DMS114 treated with DMSO at 0.1 percent for 48 hours (cell line): ENCODE results near the gene CLIC5.

ENCODE experiments used
- DNase-seq: peaks from one replicate; lab custom pipeline; 2025; ENCODE audit not compliant: unreplicated experiment; lab: John Stamatoyannopoulos, UW

The CLIC5 gene

DNA sequence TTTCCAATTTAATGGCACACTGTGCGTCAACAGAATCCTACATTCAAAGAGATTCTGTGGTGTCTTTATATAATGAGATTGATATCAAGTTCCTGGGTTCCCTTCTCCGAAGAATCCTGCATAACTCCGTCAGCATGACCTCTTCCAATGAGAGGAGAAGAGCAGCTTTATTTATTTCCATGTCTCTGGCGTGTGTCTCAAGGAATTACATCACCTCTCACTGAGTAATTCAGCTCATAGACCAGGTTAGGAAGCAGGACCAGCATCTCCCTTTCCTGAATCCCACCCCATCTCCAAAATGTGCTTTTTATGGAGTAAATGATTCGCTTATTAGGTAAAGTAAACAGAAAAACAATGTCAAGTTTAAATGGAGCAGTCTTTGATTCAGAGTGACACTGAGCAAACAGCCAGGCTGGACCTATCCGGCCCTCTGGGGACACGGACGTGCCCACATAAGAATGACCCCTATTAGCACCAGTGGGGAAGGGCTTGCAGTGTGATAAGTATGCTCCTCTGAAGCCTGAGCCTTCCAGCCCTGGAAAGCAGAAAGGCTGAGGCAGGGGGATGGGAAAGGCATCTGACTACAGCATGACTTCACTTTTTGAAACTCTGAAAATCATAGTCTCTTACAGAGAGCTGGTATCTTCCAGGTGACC lies 165.2 kb downstream of the CLIC5 start:
- no peak for DNase-seq

DNA sequence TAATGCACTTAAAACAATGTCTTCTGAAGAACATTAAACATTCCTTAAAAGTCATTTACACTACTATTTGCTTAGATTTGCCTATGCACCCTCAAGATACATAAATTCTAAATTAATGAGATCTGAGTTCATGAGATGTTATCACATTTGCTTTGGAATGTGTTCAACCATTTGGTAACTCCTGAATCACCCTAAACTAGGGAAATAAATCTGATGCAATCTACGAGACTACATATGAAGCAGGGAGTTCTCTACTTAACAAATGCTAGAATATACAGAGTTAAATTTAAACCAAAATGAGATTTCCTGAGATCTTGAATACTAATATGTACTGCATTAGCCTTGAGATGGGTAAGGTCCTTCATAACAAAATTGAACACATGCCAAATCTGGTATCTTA lies 170.1 kb downstream of the CLIC5 start:
- DNase-seq: no peak

DNA sequence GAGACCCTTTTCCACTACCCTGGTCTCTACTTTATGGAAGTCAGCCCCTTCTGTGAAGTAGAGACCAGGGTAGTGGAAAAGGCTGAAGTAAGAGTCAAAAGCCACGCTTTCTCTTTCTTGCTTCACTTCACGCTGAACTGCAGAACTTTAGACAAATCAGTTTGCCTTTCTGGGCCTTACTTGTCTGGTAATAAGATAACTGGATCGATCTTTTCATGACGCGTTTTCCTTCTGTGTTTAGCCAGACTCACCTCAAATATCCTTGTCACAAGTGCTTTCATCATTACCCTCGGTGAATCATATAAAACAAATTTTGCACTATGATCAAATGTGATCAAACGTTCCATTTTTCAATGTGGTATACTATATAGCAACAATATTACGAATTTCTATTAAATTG lies 170.7 kb downstream of the CLIC5 start:
- no peak for DNase-seq

DNA sequence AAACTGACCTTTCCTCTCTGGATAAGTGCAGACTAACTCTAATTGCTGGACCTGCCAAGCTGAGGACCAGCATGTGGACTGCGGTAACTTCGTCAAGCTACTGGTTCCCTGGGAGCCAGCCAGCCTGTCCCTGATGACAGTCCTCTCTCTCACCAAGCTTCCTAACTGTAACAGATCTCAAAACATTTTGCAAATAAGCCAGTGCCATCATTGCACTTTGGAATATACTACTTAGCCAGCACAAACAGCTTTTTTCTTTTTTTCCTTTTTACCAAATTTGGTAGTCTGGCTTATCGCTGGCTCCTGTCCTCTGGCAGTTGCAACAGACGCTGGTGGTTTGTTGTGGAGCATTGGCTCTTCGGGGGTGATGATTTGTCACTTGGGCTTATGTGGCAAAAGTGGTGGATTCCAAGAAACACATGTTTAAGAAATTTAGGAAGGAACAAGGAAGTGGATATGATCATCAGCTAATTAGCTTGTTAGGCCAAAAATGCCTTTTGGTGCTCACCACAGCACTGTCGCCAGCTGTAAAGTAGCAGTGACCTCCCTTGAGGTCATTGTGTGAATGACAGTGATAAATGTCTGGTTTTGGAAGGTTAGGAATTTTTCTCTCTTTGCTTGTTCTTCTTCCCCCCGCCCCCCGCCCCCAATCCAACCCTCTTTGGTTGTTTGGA lies 171.7 kb downstream of the CLIC5 start:
- DNase-seq: no peak

DNA sequence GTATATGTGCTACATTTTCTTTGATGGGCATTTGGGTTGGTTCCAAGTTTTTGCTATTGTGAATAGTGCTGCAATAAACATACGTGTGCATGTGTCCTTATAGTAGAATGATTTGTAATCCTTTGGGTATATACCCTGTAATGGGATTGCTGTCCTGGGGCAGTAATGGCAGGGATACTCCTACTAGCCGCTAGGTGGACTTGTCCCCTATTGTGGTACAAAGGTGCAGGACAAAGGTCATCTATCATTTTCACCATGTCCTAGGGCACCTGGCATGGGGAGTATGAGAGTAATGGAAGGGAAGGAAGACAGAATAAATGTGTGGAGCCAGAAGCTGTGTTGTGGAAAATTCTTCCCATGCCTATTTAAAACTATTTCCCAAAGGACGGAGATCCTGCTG lies 174.6 kb downstream of the CLIC5 start:
- DNase-seq: no peak

DNA sequence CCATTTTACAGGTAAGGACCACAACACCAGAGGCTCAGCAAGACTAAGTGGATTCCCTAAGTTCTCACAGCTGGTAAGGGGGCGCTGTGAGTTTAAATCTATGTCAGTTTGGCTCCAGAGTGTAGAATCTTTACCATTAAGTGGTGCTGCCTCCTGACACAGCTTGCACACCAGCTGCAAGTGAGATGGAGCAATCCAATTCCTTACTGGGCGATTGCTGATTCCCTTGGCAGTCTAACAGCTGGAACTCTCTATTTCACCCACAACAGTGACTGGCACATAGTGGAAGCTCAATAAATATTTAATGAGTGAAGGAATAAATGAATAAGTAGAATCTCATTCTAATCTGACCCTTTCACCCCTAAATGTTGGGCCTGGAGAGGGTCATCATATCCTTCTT lies 176.7 kb downstream of the CLIC5 start:
- no peak for DNase-seq

DNA sequence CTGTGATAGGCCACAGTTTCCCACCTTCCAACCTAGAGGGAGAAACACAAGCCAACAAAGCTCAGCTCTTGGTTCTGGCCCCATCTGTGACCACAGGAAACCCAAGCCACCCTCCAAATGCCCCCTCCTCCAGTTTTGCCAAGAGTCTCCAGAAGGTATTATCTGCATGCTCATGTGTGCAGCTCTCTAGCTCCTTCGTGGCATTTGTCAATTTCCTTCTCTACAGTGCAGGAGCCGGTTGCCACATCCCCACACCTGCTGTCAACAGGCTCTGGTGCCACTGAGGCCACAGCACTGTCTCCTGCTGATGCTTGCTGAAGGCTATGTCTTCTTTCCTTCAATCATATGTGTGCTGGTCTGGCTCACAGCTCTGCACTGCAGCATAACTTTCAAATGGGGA lies 177.2 kb downstream of the CLIC5 start:
- no peak for DNase-seq

DNA sequence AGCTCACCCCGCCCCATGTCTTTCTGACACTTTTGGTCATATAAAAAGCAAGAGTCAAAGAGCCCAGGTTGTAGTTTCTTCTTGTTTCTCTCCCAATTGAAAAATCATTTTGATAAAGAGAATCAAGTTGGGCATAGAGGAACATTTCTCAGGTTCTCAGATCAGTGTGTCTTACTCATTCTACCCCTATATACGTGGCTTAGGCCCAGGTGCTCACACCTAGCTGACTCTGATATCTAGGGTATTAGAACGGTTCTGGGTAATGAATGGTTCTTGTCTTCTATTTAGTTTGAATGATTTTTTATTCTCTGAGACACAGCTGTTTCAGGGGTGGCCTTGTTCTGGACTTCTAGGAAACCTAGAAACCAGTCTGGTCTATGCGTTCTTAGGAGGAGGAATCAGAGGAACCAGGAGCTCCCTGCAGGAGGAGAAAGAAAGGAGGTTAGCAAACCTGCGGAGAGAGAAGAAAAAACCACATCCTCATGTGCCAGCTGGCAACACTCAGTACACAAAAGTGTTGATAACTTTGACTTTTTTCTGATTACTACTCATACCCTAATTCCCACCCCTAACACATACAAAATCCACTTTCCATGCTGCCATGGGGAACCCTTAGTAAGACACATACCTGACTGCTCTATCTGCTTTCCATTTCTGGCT lies 178.0 kb downstream of the CLIC5 start:
- DNase-seq: no peak

DNA sequence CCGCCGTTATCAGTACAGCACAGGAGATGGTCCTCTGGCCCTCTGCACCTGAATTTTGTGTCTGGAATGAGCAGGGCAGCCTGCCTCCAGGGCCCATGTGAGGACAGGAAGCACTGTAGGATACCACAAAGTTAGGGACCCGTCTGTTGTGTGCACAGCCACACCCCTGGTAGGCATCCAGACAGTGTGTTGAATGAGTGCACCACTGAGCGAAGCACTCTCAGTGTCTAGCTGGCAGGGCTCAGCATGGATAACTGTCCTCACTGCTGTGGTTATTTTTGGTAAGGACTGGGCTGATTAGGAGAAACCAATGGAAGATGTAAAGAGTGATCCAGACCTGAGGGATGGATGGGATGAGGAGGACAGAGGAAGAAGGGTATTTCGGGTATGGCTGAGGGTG lies 178.7 kb downstream of the CLIC5 start:
- DNase-seq: no peak

DNA sequence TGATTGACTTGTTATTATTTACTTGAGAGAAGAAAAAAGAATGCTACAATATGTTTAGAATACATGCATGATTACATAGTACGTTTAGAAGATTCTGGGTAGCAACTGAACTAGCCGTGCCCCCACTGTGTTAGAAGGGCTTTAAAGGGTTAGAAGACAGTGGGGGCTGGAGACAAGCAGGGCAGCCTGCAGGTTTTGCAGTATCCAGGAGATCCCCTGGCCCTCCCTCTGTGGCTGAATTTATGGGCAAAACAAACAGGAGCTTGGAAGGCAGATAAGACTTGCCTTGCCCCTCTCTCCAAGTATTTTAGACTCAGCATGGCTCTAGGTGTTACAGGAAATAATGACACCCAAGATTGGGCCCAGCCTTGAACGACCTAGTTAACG lies 179.2 kb downstream of the CLIC5 start:
- no peak for DNase-seq

DNA sequence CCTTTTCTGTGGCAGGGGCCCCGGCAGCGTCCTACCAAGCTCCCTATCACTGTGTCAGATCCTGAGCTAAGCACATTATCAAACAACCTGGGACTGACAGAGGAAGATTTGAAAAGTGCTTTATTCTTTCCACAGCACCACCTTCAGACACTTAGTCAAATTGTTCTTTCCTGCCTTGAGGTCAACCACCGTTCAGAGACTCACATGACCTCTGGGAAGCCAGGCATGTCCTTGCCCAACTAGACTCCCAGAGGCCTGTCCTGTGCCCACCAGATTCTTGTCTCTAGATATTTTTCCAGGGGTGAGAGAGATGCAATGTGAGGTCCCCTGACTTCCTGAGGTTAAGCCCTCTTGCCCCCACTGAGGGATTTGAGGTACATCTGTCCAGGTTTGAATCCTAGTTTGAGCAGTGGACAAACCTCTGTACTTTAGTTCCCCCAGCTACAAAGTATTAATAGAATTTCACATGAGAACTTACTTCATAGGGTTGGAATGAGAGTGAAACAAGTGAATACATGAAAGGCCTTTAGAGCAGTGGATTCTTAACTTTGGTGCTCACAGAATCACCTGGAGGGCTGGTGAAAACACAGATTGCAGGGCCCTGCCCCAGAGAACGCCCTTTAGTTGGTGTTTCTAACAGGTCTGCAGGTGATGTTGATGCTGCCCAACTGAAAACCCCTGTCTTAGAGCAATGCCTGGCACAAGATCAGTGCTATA lies 179.8 kb downstream of the CLIC5 start:
- DNase-seq: no peak

DNA sequence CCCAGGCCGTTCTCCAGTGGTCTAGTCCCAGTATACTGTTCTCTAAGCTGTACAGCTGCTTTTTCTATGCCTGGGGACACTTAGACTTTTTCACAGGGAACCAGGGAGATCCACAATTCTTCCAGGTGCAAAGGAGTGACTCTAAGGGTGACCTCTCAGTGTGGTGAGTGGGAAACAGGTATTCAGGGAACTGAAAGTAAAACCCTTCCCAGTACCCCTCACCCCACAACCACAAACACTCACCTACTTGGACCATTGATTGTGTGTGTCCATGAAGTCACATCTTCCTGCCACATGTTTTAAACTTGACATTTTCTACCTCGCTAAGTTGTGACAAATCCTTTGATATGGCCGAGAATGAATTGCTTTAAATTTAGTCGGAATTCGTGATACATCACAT lies 183.6 kb downstream of the CLIC5 start:
- DNase-seq: no peak
